ENCODE measurements around the gene ZNF134.

The ZNF134 gene

GRCh38 chr19:57641715-57642234 is 27.7 kb downstream of the ZNF134 start:
- DNase-seq, result no peak

GRCh38 chr19:57642396-57643046 is 28.5 kb downstream of the ZNF134 start:
- DNase-seq, result no peak

- DNase-seq, result no peak
Measured at GRCh38 chr19:57643734-57644133, 29.7 kb downstream of the ZNF134 start.

GRCh38 chr19:57648331-57649003 is 34.4 kb downstream of the ZNF134 start:
- peak; percentile 17 for DNase-seq

GRCh38 chr19:57651654-57651996 is 37.6 kb downstream of the ZNF134 start:
- DNase-seq, result no peak

- no peak for DNase-seq
Measured at GRCh38 chr19:57653689-57654088, 39.6 kb downstream of the ZNF134 start.

- DNase-seq, result no peak
Measured at GRCh38 chr19:57655443-57655842, 41.4 kb downstream of the ZNF134 start.

GRCh38 chr19:57656346-57656745 is 42.3 kb downstream of the ZNF134 start:
- no peak for DNase-seq

- peak; percentile 13 for DNase-seq
Measured at GRCh38 chr19:57664269-57665127, 50.5 kb downstream of the ZNF134 start.

GRCh38 chr19:57665261-57665806 is 51.3 kb downstream of the ZNF134 start:
- DNase-seq, result no peak

- DNase-seq, result no peak
Measured at GRCh38 chr19:57667228-57667627, 53.2 kb downstream of the ZNF134 start.

- no peak for DNase-seq
Measured at GRCh38 chr19:57668635-57669034, 54.6 kb downstream of the ZNF134 start, which contains the start of gene ZSCAN4. ZSCAN4 (plus strand) TSS chr19:57668935; CDS start chr19:57676146, 7,211 bp downstream.

GRCh38 chr19:57671124-57671895 is 57.3 kb downstream of the ZNF134 start:
- DNase-seq, result no peak

- DNase-seq, result no peak
Measured at GRCh38 chr19:57672466-57672865, 58.4 kb downstream of the ZNF134 start.
